IPS DF 4.7 (cell line): ENCODE data around the gene NR1H3.
"Not testable (repeated sequence)": the region's sequence is repeated elsewhere in the genome, so short reads cannot be mapped to it uniquely, and the experiment has no call there.

Source experiments
- DNase-seq: peaks from one replicate; pipeline ENCODE4 v3.0.0-alpha.2; 2013; ENCODE audit warnings: low spot score; ENCODE audit errors: extremely low read depth

NR1H3 gene

GRCh38 chr11:47257517-47258316 lies at the start of gene NR1H3:
Gene NR1H3 (plus strand): TSS chr11:47257996. CDS start chr11:47259217, 1,221 bp downstream.
- no peak for DNase-seq

- not testable (repeated sequence) for DNase-seq
These were observed 49.7 kb upstream of the NR1H3 start for GRCh38 chr11:47208008-47208552.

GRCh38 chr11:47208628-47209027 lies 49.2 kb upstream of the NR1H3 start:
- no peak for DNase-seq

- no peak for DNase-seq
These were observed 44.9 kb upstream of the NR1H3 start for GRCh38 chr11:47212938-47213337.

- no peak for DNase-seq
These were observed 43.7 kb upstream of the NR1H3 start for GRCh38 chr11:47213950-47214565.

GRCh38 chr11:47215366-47215910 lies 42.4 kb upstream of the NR1H3 start:
- DNase-seq, result no peak

- no peak for DNase-seq
These were observed 41.5 kb upstream of the NR1H3 start for GRCh38 chr11:47216121-47216798.

- no peak for DNase-seq
These were observed 37.4 kb upstream of the NR1H3 start for GRCh38 chr11:47220401-47220821.

GRCh38 chr11:47222696-47223095 lies 35.1 kb upstream of the NR1H3 start:
- DNase-seq, result no peak

GRCh38 chr11:47225552-47226400 lies 32.0 kb upstream of the NR1H3 start:
- no peak for DNase-seq

GRCh38 chr11:47229161-47229560 lies 28.6 kb upstream of the NR1H3 start:
- no peak for DNase-seq

GRCh38 chr11:47233051-47233450 lies 24.7 kb upstream of the NR1H3 start:
- no peak for DNase-seq

- DNase-seq, result no peak
These were observed 23.7 kb upstream of the NR1H3 start for GRCh38 chr11:47233989-47234668.

- DNase-seq, result no peak
These were observed 23.1 kb upstream of the NR1H3 start for GRCh38 chr11:47234669-47235100.

- DNase-seq, result no peak
These were observed 22.6 kb upstream of the NR1H3 start for GRCh38 chr11:47235163-47235562.

- no peak for DNase-seq
These were observed 21.3 kb upstream of the NR1H3 start for GRCh38 chr11:47236482-47236881.

GRCh38 chr11:47239852-47240251 lies 17.9 kb upstream of the NR1H3 start:
- no peak for DNase-seq

- DNase-seq, result no peak
These were observed 15.9 kb upstream of the NR1H3 start for GRCh38 chr11:47241841-47242301.

- no peak for DNase-seq
These were observed 15.1 kb upstream of the NR1H3 start for GRCh38 chr11:47242596-47243192.

- DNase-seq, result no peak
These were observed 14.3 kb upstream of the NR1H3 start for GRCh38 chr11:47243454-47243853.
